Panc1 (cell line): ENCODE data around the gene EP300. TPM values are rescaled to one million over a fixed set of nuclear protein-coding genes. Genes with fewer than 3 reads are reported as not detected.
"Not testable (repeated sequence)": the region's sequence is repeated elsewhere in the genome, so short reads cannot be mapped to it uniquely, and the experiment has no call there.

Experiments used
- ATAC-seq: fragments of 200-7000 bp; cut with Tn5 transposase; 2 replicates; pipeline ENCODE4 v1.9.1; 2020; ENCODE audit warnings: mild to moderate bottlenecking, moderate library complexity
- BruUV-seq: library from RNA; stranded (reverse); fragments of 400-500 nt; replicated peaks from 2 replicates; lab custom pipeline; 2021; lab: Mats Ljungman, UMichigan
- CTCF ChIA-PET: fragments of 300-600 bp; sonication (Branson Sonifier 250); formaldehyde crosslinking; loops from one replicate; lab custom pipeline; 2022; ENCODE audit warnings: antibody characterized with exemption; lab: Charles Lee
- POLR2A ChIA-PET: fragments of 300-600 bp; sonication (Branson Sonifier 250); formaldehyde crosslinking; loops from one replicate; lab custom pipeline; 2022; ENCODE audit warnings: antibody characterized with exemption; lab: Charles Lee
- DNase-seq: peaks from one replicate; pipeline ENCODE4 v3.0.0-alpha.2; 2010; ENCODE audit warnings: low read depth, low spot score
- H3K27ac ChIP-seq: 2 replicates; pipeline ENCODE4 v1.5.1; 2011; ENCODE audit warnings: mild to moderate bottlenecking, low read length, inconsistent platforms
- H3K27me3 ChIP-seq: fragments of 200-500 bp; sonication (Bioruptor generic); 2 replicates; pipeline ENCODE4 v1.6.0; 2014; ENCODE audit warnings: low read length, inconsistent platforms; ENCODE audit not compliant: control insufficient read depth, insufficient read depth
- H3K36me3 ChIP-seq: fragments of 200-500 bp; sonication (Bioruptor generic); 2 replicates; pipeline ENCODE4 v1.5.1; 2014; ENCODE audit warnings: inconsistent platforms, mild to moderate bottlenecking, low read length, moderate library complexity; ENCODE audit not compliant: control insufficient read depth, insufficient read depth
- H3K4me1 ChIP-seq: 2 replicates; pipeline ENCODE4 v1.5.1; 2011; ENCODE audit warnings: inconsistent platforms, mild to moderate bottlenecking, low read length, moderate library complexity; ENCODE audit not compliant: control insufficient read depth, insufficient read depth
- H3K4me3 ChIP-seq, 2 experiments: 2 replicates each; pipeline ENCODE4 v1.5.1; 2011 to 2012; ENCODE audit warnings: low read depth in 2 of 2, low read length in 2 of 2, mild to moderate bottlenecking in 2 of 2, inconsistent platforms in 1 of 2, moderate library complexity in 1 of 2
- H3K9me3 ChIP-seq: fragments of 200-500 bp; sonication (Bioruptor generic); 2 replicates; pipeline ENCODE4 v1.5.1; 2014; ENCODE audit warnings: low read depth, mild to moderate bottlenecking, inconsistent platforms, low read length, moderate library complexity; ENCODE audit not compliant: control insufficient read depth, insufficient read depth
- POLR2AphosphoS5 ChIP-seq: IDR thresholded peaks from 2 replicates; pipeline ENCODE4 v1.6.1; 2012; ENCODE audit warnings: mild to moderate bottlenecking, low read depth, low read length, moderate library complexity
- SIN3A ChIP-seq: IDR thresholded peaks from 2 replicates; pipeline ENCODE4 v1.6.1; 2012; ENCODE audit warnings: low read depth, mild to moderate bottlenecking, low read length, moderate library complexity, borderline replicate concordance; ENCODE audit not compliant: insufficient read depth
- TCF7L2 ChIP-seq: IDR thresholded peaks from 2 replicates; pipeline ENCODE4 v1.6.1; 2011; ENCODE audit warnings: mild to moderate bottlenecking, low read depth, low read length, inconsistent platforms
- in situ Hi-C: cut with HindIII; loops from 2 replicates; pipeline ENCODE4 v1.10.0; 2016; ENCODE audit warnings: low sequenced_read_pairs, low pct_unique_long_range_greater_than_20kb
- intact Hi-C: fragments of 100-400 bp; cut with micrococcal nuclease; formaldehyde crosslinking; loops from one replicate; pipeline ENCODE4 v1.10.0; 2022; ENCODE audit not compliant: unreplicated experiment
- total RNA-seq: library from RNA; stranded (reverse); gene quantifications from one replicate; pipeline ENCODE4 v1.2.1, GENCODE V29; 2021; ENCODE audit not compliant: unreplicated experiment
- TF ChIP-seq, protein P1 (sequence below): fragments of 450-650 bp; IDR thresholded peaks from 2 replicates; pipeline ENCODE4 v1.5.1; 2017; ENCODE audit warnings: mild to moderate bottlenecking
- TF ChIP-seq, protein P2 (sequence below), 2 experiments: IDR thresholded peaks; 2 replicates each; pipeline ENCODE4 v1.6.1; 2011 to 2012; ENCODE audit warnings: low read depth in 2 of 2, control low read depth in 1 of 2, low read length in 1 of 2, mild to moderate bottlenecking in 1 of 2, moderate library complexity in 1 of 2; ENCODE audit not compliant: insufficient read depth in 1 of 2

Gene EP300
- total RNA-seq, 1 experiment from 2014 or later: 46.8 TPM

DNA sequence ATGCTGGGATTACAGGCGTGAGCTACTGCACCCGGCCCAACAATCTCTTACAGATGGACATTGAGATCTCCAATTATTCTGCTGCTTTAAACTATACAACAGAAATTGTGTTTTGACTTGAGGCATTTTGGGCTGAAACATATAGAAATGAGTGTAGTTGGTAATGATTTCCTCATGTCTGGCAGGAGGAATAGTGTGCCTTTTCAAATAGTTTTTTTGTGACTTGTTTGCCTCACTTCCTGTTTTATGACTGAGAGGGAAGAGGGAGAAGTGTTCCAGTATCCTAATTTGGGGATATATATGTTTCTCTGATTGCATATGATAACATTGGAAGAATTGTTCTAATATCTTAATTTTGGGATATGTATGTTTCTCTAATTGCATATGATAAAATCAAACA is 40.2 kb downstream of the EP300 start:
- no peaks in the 10 kb centered on the region for H3K9me3 ChIP-seq
- ChIA-PET POLR2A (no interaction called here), CTCF (no interaction called here)
- ATAC-seq (no peak), DNase-seq (no peak)
- H3K4me3 ChIP-seq: no peak overlapping the region
- intact Hi-C loops: no loop called here
- no peak overlapping the region for H3K27ac ChIP-seq
- no peaks in the 10 kb centered on the region for H3K27me3 ChIP-seq
- peaks cover 21% of the 10 kb centered on the region for H3K36me3 ChIP-seq
- in situ Hi-C loops: no loop called here
- BruUV-seq: no TSS peak
- TF ChIP-seq, protein P1, sequence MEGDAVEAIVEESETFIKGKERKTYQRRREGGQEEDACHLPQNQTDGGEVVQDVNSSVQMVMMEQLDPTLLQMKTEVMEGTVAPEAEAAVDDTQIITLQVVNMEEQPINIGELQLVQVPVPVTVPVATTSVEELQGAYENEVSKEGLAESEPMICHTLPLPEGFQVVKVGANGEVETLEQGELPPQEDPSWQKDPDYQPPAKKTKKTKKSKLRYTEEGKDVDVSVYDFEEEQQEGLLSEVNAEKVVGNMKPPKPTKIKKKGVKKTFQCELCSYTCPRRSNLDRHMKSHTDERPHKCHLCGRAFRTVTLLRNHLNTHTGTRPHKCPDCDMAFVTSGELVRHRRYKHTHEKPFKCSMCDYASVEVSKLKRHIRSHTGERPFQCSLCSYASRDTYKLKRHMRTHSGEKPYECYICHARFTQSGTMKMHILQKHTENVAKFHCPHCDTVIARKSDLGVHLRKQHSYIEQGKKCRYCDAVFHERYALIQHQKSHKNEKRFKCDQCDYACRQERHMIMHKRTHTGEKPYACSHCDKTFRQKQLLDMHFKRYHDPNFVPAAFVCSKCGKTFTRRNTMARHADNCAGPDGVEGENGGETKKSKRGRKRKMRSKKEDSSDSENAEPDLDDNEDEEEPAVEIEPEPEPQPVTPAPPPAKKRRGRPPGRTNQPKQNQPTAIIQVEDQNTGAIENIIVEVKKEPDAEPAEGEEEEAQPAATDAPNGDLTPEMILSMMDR: no peak
- TF ChIP-seq, protein P2, sequence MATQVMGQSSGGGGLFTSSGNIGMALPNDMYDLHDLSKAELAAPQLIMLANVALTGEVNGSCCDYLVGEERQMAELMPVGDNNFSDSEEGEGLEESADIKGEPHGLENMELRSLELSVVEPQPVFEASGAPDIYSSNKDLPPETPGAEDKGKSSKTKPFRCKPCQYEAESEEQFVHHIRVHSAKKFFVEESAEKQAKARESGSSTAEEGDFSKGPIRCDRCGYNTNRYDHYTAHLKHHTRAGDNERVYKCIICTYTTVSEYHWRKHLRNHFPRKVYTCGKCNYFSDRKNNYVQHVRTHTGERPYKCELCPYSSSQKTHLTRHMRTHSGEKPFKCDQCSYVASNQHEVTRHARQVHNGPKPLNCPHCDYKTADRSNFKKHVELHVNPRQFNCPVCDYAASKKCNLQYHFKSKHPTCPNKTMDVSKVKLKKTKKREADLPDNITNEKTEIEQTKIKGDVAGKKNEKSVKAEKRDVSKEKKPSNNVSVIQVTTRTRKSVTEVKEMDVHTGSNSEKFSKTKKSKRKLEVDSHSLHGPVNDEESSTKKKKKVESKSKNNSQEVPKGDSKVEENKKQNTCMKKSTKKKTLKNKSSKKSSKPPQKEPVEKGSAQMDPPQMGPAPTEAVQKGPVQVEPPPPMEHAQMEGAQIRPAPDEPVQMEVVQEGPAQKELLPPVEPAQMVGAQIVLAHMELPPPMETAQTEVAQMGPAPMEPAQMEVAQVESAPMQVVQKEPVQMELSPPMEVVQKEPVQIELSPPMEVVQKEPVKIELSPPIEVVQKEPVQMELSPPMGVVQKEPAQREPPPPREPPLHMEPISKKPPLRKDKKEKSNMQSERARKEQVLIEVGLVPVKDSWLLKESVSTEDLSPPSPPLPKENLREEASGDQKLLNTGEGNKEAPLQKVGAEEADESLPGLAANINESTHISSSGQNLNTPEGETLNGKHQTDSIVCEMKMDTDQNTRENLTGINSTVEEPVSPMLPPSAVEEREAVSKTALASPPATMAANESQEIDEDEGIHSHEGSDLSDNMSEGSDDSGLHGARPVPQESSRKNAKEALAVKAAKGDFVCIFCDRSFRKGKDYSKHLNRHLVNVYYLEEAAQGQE (IDR thresholded peaks at IDR 0.05; ENCODE audit: insufficient read depth in 1 of 2, low read depth in 2 of 2, low read length in 1 of 2): no peak
- TF ChIP-seq TCF7L2 (no peak), SIN3A (no peak), POLR2AphosphoS5 (no peak)
- no peaks in the 10 kb centered on the region for H3K4me1 ChIP-seq

DNA sequence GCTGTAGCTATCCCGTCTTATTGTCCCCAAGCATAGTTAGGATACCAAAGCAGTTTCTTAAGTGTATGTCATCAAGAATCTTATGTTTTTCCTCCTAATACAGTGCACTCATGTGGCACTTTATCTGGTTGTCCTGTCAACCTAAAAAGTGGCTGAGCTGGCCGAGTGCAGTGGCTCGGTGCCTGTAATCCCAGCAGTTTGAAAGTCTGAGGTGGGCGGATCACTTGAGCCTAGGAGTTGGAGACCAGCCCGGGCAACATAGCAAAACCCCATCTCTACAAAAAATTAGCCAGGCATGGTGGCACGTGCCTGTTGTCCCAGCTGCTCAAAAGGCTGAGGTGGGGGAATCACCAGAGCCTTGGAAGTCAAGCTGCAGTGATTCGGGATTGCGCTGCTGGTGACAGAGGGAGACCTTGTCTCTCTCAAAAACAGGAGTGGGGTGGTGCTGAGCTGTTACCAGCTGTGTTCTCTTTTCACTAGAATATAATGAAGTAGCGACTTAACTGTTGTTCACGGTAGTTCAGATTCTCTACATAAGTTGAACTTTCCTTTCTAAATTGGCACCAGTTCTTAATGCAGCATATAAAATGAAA is 48.1 kb downstream of the EP300 start:
- intact Hi-C loops (no loop called here), in situ Hi-C loops (no loop called here)
- H3K36me3 ChIP-seq: peaks cover 30% of the 10 kb centered on the region
- no peaks in the 10 kb centered on the region for H3K4me1 ChIP-seq
- no TSS peak for BruUV-seq
- TF ChIP-seq SIN3A (no peak), POLR2AphosphoS5 (no peak), TCF7L2 (no peak)
- TF ChIP-seq, protein P1: no peak
- TF ChIP-seq, protein P2 (IDR thresholded peaks at IDR 0.05; ENCODE audit: insufficient read depth in 1 of 2, low read depth in 2 of 2, low read length in 1 of 2): no peak
- no peak overlapping the region for H3K27ac ChIP-seq
- H3K27me3 ChIP-seq: no peaks in the 10 kb centered on the region
- no peak overlapping the region for H3K4me3 ChIP-seq
- no peaks in the 10 kb centered on the region for H3K9me3 ChIP-seq
- DNase-seq (no peak), ATAC-seq (no peak)
- POLR2A ChIA-PET: no interaction called here
- CTCF ChIA-PET: no interaction called here

DNA sequence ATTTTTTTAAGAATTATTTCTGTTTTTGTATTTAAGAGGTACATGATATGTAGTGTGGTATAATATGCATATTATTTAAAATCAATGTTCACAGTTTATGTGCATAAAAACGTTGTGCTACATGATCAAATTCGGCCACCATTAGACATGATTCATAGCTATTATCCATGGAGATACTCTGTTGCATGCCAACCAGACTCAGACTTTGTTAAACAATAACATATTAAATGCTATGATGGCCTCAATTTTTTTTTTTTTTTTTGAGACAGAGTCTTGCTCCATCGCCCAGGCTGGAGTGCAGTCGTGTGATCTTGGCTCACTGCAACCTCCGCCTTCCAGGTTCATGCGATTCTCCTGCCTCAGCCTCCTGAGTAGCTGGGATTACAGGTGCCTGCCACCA is 53.5 kb downstream of the EP300 start:
- H3K9me3 ChIP-seq, in situ Hi-C loops, ATAC-seq, DNase-seq, H3K4me1 ChIP-seq, BruUV-seq, POLR2A ChIA-PET, intact Hi-C loops, H3K4me3 ChIP-seq, H3K27me3 ChIP-seq, CTCF ChIA-PET, H3K27ac ChIP-seq: not testable (repeated sequence)
- H3K36me3 ChIP-seq: peaks cover 34% of the 10 kb centered on the region
